Measurements from ENCODE around the gene CYP27C1.

CYP27C1 gene

DNA sequence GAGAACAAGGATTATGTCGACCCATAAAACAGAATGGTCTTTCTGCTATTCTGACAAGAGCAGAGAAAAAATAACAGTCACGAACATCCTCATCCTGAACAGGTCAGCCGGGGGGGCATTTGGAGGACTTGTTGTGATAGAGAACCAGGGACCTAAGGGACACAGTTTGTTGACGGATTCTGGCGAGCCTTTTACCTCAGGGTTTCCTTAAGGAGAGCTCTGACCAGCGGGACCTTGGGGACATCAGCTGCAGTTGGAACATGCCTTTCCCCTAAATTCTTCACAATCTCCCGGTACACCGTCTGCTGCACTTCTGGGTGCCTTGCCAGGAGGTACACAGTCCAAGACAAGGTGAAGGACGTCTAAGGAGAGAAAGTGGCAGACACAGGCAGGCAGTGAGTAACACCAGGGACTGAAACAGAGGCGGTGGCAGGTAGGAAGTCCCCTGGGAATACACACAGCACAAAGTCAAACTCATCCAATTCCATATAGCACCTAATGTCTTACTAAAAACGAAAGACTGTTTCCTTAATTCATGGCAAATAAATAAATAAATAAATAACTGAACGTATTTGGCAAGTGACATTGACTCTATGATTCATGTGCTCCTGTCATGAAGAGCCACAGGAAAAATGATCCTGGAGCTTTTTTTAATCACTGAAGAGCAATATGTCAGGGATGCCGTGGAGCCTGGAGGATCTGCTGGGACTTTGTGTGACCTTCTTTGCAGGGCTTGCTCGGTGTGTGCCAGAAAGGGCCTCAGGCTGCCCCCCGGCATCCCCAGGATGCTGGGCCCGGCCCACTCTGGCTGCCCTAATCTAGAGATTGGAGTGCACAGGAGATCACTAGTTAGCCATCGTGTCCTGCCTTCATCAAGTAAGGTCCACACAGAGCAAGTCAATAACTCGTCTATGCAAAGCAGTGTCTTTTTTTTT lies 24.7 kb downstream of the CYP27C1 start:
- DNase-seq (ENCODE audit: extremely low read depth in 1 of 2, low read depth in 1 of 2), result no peak

DNA sequence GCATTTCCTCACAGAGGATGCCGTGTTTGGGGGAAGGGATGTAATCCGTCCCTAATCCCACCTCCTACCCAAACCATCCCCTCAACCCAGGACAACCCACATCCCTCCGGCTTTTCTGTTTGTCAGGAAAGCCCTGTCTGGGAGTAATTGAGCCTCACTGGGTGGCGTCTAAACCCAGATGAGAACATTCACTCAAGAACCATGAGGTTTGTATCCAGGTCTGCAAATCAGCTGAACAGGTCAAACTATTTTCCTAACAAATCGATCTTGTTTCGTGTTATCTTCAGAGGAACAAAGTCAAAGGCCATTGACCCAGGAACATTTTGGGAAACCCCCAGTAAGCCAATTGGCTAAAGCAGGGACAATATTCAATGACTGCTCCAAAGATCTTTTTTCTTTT lies 25.7 kb downstream of the CYP27C1 start:
- DNase-seq (ENCODE audit: extremely low read depth in 1 of 2, low read depth in 1 of 2), result no peak

DNA sequence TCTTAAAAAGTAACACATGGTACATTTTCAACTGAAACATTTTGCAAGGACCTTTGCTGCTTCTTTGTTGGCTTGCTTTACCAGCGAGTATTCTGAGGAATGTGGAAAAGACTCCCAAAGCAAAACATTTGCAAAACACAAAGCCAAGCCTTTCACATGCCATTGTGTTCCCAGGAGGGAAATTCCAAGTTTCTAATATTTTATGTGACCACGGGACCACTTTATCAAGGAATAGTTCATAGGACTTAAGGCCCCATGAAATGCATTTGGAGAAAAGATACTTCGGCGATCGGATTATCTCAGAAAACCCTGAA lies 26.2 kb downstream of the CYP27C1 start:
- no peak for DNase-seq (ENCODE audit: extremely low read depth in 1 of 2, low read depth in 1 of 2)

DNA sequence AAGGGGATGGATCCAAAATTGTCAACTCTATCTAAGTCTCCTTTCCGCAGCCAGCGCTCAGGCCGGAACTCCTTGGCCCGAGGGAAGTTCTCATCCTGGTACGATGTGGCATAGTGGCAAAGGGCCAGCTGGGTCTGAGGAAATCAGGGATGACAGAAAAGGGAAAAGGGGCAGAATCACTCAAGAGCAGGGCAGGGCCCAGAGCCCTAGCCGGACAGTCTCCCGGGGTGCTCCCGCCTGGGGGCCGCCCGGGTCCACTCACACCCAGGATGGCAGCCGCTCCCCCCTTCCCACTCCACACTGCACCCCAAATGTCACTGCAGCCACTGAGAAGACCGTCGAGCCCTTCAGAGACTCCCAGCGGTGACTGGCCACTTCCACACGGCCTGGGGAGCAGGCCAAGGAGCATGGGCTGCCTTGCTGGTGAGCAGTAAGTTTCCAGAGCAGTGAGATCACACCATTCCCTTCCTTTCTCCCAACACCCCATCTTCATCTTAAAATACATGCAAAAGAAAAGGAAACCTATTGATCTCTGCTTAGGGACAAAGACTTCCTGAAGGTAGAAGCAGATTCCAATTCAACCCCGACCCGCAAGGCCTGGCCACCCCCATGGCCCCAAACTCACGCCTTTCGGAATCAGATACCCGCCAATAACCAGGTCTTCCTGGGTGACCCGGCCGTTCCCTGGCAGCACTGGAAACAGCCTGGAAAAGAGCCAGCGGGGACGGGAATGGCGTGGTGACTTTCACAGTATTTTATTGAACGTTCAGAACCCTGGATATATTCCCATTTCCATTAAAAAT lies 26.7 kb downstream of the CYP27C1 start:
- no peak for DNase-seq (ENCODE audit: extremely low read depth in 1 of 2, low read depth in 1 of 2)

DNA sequence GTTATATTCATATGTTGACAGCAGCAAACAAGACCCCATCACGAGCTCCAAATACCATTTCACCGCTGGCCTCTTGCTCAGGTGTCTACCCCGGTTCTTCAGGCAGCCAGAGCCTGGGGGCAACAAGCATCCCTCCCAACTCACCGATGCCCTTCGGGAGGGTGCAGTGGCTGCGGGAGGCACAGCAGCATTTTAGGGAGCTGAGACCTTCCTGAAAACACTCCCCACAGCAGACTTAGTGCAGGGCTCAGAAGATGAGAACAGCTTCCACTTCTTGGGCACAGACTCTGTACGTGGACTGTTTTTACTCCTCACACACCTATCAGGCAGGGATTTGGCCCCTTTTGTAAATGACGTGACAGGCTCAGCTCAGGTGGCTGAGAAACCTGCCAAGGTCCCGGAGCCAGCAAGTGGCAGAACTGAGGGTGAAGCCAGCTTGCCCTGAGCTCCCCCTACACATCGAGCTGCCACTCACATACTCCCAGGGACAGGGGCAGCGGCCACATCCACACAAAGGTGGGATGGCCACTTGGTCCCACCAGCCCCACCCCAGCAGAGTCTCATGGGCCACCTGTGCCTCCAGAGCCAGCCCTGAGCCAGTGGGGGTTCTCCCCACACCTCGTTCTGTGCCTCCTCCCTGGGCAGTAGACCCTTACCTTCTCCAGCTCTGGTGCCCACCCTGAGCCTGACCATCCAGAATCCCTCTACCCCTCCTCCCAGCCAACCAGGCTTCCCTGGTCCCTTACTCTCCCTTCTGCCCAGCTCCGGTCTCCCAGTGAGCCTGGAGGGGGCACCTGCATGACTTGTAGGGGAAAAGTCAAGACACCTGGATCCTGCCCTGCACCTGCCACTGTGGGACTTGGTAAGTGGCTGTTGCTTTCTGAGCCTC lies 28.5 kb downstream of the CYP27C1 start:
- DNase-seq (ENCODE audit: extremely low read depth in 1 of 2, low read depth in 1 of 2), result no peak

GRCh38 chr2:127188797-127189196 lies 31.3 kb downstream of the CYP27C1 start:
- no peak for DNase-seq (ENCODE audit: extremely low read depth in 1 of 2, low read depth in 1 of 2)

GRCh38 chr2:127187831-127188230 lies 32.3 kb downstream of the CYP27C1 start:
- no peak for DNase-seq (ENCODE audit: extremely low read depth in 1 of 2, low read depth in 1 of 2)

- DNase-seq (ENCODE audit: extremely low read depth in 1 of 2, low read depth in 1 of 2), result no peak
Observed at GRCh38 chr2:127187081-127187775, 32.9 kb downstream of the CYP27C1 start.

DNA sequence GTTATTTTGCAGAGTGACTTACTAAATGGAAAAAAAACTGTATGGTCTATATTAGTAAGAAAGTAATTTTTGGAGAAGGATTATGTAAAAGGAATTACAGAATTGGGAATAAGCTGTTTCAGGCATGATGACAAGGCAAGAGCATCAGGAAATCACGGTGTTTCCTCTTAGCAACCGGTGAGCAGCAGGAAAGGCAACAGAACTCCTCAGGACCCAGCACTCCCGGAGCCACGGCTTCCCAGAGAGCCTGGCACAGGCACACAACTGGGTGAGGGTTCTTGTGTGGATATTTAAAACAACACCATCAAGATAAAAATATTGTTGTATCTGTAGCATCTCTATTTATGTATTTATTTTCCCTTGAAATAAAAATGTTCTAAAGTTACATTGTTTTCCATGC lies 34.4 kb downstream of the CYP27C1 start:
- DNase-seq (ENCODE audit: extremely low read depth in 1 of 2, low read depth in 1 of 2), result no peak

GRCh38 chr2:127185093-127185492 lies 35.0 kb downstream of the CYP27C1 start:
- DNase-seq (ENCODE audit: extremely low read depth in 1 of 2, low read depth in 1 of 2), result no peak

DNA sequence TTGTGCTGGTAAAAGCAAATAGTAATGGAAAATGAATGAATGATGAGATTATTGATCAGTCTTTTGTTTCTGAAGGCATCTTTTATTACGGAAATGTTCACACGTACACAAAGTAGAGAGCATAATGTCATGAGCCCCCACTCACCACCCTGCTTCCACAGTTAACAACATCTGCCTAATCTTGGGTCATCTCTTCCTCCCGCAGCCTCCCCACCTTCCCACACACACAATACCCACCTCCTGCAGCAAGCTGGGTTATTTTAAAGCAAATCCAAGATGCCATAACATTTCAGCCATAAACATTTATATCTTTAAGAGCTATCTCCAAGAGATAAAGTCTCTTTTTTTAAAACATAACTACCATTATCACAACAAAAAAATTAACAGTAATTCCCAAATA lies 36.3 kb downstream of the CYP27C1 start:
- DNase-seq (ENCODE audit: extremely low read depth in 1 of 2, low read depth in 1 of 2), result no peak

DNA sequence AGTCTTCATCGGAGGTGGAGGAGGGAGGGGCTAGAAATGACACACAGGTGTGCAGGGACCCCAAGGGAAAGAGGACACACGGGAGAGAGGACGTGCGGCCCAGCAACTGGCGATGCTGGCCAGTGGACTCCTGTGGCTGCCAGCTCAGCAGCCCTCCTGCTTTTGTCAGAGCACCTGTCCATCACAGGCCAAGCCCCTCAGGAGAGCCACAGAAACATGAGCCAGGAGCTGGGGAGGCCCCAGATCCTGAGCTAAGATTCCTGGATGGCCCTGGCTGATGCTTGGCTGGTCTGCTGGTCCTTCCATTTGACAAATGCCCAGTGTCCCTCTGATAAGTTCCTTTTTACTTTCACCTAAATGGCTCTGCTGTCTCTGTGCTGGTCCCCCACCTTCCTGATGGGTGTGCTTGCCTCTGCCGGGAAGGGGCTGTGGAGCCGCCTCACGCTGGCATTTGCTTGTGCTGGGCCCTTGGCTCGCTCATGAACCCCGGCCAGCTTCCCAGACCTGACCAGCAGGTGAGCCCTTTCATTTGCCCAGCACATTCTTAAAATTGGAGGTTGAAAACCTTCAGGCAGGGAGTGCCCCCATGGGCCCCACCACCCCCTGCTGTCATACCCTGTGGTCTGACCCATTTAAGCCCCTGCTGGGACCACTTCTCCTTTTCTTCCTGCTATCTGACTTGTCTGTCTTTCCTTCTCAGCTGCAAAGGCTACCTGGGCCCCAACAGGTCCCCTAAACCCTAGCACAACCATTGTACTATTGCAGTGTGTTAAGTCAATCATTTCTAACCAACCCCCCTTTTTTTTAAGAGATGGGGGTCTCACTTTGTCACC lies 37.3 kb downstream of the CYP27C1 start:
- DNase-seq (ENCODE audit: extremely low read depth in 1 of 2, low read depth in 1 of 2), result no peak

GRCh38 chr2:127181851-127182250 lies 38.2 kb downstream of the CYP27C1 start:
- no peak for DNase-seq (ENCODE audit: extremely low read depth in 1 of 2, low read depth in 1 of 2)

DNA sequence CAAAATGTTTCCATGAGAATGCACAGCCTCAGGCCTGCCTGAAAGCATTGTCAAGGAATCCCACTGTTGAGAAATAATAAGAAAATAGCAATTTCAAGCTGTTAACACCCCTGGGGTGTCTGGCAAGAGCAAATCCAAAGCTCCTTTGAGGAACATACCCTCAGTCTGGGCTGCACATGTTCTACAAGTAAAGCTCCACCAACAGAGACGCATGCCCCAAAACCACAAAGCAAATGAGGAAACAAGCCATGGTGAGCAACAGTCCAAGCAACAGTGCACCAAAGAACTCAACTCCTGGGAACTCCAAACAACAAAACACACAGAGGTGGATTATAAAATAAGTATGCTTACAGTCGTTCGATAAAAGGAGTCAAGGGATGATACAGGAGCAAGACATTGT lies 40.3 kb downstream of the CYP27C1 start:
- no peak for DNase-seq (ENCODE audit: extremely low read depth in 1 of 2, low read depth in 1 of 2)

DNA sequence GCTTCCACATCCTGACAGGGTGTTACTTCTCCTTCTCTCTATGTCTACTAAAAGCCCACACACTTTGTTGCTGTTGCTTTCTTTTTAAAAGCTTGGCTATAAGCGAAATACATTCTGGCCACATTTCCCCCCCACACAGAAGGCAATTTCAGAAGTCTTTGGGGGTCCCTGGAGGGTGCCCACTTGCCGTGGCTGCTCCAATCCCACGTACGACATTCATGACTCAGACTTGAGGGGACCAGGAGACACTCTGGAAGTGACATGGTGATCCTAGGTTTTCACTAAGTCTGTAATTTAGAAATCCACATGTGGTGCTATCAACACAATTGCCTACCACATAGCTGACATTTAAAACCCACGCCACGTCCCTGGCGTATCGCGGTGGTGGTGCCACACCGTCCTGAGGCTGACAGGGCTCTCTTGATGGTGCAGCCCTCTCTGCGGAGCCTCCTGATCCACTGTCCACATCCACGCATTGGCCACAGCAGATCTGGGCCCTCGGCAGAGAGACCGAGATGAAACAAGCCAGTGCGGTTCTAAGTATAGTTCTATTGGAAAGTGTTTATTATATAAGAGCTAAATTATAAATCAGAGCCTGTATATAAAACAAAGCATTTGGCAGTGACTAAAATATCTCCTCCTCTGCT lies 42.4 kb downstream of the CYP27C1 start:
- DNase-seq (ENCODE audit: extremely low read depth in 1 of 2, low read depth in 1 of 2), result no peak

DNA sequence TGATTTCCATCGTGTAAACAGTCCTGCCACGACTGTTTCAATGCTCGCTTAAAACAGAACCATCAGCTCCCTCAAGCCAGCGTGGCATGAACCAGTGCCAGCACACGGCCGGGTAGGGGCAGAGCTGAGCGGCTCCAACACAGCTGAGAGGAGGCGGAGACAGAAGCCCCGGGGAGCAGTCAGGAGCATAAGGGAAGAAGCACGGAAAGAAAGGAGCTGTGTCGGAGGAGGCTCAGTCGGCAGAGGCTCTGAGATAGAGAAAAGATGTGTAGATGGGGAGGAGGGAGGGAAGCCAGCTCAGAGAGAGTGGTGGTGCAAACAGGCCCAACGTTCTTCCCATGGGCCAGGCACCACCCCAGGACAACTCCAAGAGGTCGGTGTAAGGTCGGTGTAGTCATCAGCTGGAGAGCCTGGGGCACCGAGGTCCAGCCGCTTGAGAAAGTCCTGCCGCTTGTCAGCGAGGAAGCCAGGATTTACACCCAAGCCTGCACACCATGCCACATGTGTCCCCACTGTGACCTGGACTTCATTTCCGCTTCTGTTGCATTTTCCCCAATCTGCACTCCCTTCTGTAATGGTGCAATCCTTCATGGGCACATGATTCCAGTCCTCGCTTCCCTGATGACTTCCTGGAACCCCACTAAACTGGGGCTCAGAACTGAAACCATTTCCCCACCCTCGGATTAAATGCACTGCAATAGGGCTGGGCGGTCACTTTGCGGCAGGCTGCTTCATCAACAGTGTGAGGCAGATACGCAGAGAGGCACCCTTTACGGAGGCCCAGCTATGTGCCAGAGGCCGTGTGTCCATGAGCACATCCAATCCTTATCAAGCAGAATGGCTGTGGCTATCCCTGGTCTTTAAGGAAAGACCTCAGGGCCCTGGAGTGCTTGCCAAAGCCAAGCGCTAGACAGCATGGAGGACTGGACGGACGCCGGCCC lies 43.5 kb downstream of the CYP27C1 start:
- no peak for DNase-seq (ENCODE audit: extremely low read depth in 1 of 2, low read depth in 1 of 2)

- DNase-seq (ENCODE audit: extremely low read depth in 1 of 2, low read depth in 1 of 2), result no peak
Observed at GRCh38 chr2:127175751-127176354, 44.2 kb downstream of the CYP27C1 start.

All from stimulated activated CD8-positive, alpha-beta memory T cell treated with anti-CD3 and anti-CD28 coated beads, Interleukin-7, amount 100 ng/mL, for 48 hours (primary cell).